WTC11 (cell line): ENCODE data around the gene CHRNB4. TPM values are rescaled to one million over a fixed set of nuclear protein-coding genes. Genes with fewer than 3 reads are reported as not detected.

ENCODE experiments used
- ATAC-seq: fragments of 200-7000 bp; cut with Tn5 transposase; 2 replicates; pipeline ENCODE4 v1.10.0; 2021; ENCODE audit warnings: mild to moderate bottlenecking, moderate library complexity
- CTCF ChIA-PET: fragments of 300-600 bp; sonication (Branson Sonifier 250); formaldehyde crosslinking; loops from one replicate; lab custom pipeline; 2021; ENCODE audit warnings: antibody characterized with exemption; lab: Charles Lee
- POLR2A ChIA-PET: fragments of 350-600 bp; sonication (Branson Sonifier 250); formaldehyde crosslinking; loops from one replicate; lab custom pipeline; 2021; ENCODE audit warnings: antibody characterized with exemption; lab: Charles Lee
- DNase-seq: peaks from one replicate; pipeline ENCODE4 v3.0.0; 2021; ENCODE audit warnings: low spot score
- H3K27ac Mint-ChIP-seq: 2 replicates; pipeline ENCODE4 v1.8.0; 2021; ENCODE audit warnings: mixed read lengths
- H3K27me3 Mint-ChIP-seq: 2 replicates; pipeline ENCODE4 v1.8.0; 2021; ENCODE audit warnings: low read depth, mild to moderate bottlenecking, moderate library complexity, mixed read lengths
- H3K36me3 Mint-ChIP-seq: 2 replicates; pipeline ENCODE4 v1.8.0; 2021; ENCODE audit warnings: mixed read lengths
- H3K4me1 Mint-ChIP-seq: 2 replicates; pipeline ENCODE4 v1.8.0; 2022; ENCODE audit warnings: mixed read lengths
- H3K4me3 Mint-ChIP-seq: 2 replicates; pipeline ENCODE4 v1.8.0; 2021; ENCODE audit warnings: mild to moderate bottlenecking, moderate library complexity, mixed read lengths
- H3K9me3 Mint-ChIP-seq: 2 replicates; pipeline ENCODE4 v1.8.0; 2021; ENCODE audit warnings: mixed read lengths
- CREM ChIP-seq: sonication (generic); formaldehyde crosslinking; IDR thresholded peaks from 2 replicates; pipeline ENCODE4 v1.8.1; 2022; ENCODE audit warnings: mild to moderate bottlenecking, missing genetic modification reagents, moderate library complexity
- EMX1 ChIP-seq: fragments of 250-450 bp; sonication (Bioruptor Pico); IDR thresholded peaks from 2 replicates; pipeline ENCODE4 v1.8.0; 2021; ENCODE audit warnings: mild to moderate bottlenecking
- FOXP1 ChIP-seq: sonication (generic); formaldehyde crosslinking; IDR thresholded peaks from 2 replicates; pipeline ENCODE4 v1.8.0; 2022; ENCODE audit warnings: missing genetic modification reagents, mild to moderate bottlenecking, moderate library complexity, borderline replicate concordance
- GRHL2 ChIP-seq: fragments of 250-450 bp; sonication (Bioruptor Pico); IDR thresholded peaks from 2 replicates; pipeline ENCODE4 v1.8.0; 2022; ENCODE audit warnings: mild to moderate bottlenecking, moderate library complexity; ENCODE audit not compliant: insufficient replicate concordance, severe bottlenecking
- IRF1 ChIP-seq: sonication (generic); formaldehyde crosslinking; IDR thresholded peaks from 2 replicates; pipeline ENCODE4 v1.8.0; 2023; ENCODE audit warnings: missing genetic modification reagents
- IRF2 ChIP-seq: sonication (generic); formaldehyde crosslinking; IDR thresholded peaks from 2 replicates; pipeline ENCODE4 v1.8.0; 2022; ENCODE audit warnings: low read depth, missing genetic modification reagents, borderline replicate concordance
- MXD4 ChIP-seq: fragments of 250-450 bp; sonication (Bioruptor Pico); IDR thresholded peaks from 2 replicates; pipeline ENCODE4 v1.8.0; 2021; ENCODE audit warnings: mild to moderate bottlenecking, moderate library complexity, borderline replicate concordance
- NFE2L1 ChIP-seq: sonication (generic); formaldehyde crosslinking; IDR thresholded peaks from 2 replicates; pipeline ENCODE4 v1.8.1; 2023; ENCODE audit warnings: missing genetic modification reagents
- PREB ChIP-seq: sonication (generic); formaldehyde crosslinking; IDR thresholded peaks from 2 replicates; pipeline ENCODE4 v1.8.1; 2022; ENCODE audit warnings: mild to moderate bottlenecking, missing genetic modification reagents, moderate library complexity, borderline replicate concordance
- SMAD3 ChIP-seq: sonication (generic); formaldehyde crosslinking; IDR thresholded peaks from 2 replicates; pipeline ENCODE4 v1.8.0; 2022; ENCODE audit warnings: missing genetic modification reagents, mild to moderate bottlenecking, borderline replicate concordance
- SOX15 ChIP-seq: fragments of 250-450 bp; sonication (Bioruptor Pico); IDR thresholded peaks from 2 replicates; pipeline ENCODE4 v1.9.0; 2021; ENCODE audit warnings: mild to moderate bottlenecking
- TP53 ChIP-seq: sonication (generic); formaldehyde crosslinking; IDR thresholded peaks from 2 replicates; pipeline ENCODE4 v1.8.1; 2023; ENCODE audit warnings: mild to moderate bottlenecking, missing genetic modification reagents
- ZNF396 ChIP-seq: fragments of 250-450 bp; sonication (Bioruptor Pico); IDR thresholded peaks from 2 replicates; pipeline ENCODE4 v1.8.0; 2021; ENCODE audit warnings: mild to moderate bottlenecking, moderate library complexity, borderline replicate concordance
- ZNF532 ChIP-seq: fragments of 250-450 bp; sonication (Bioruptor Pico); IDR thresholded peaks from 2 replicates; pipeline ENCODE4 v1.9.0; 2021; ENCODE audit warnings: mild to moderate bottlenecking, borderline replicate concordance
- ZNF671 ChIP-seq: fragments of 250-450 bp; sonication (Bioruptor Pico); IDR thresholded peaks from 2 replicates; pipeline ENCODE4 v1.8.0; 2021; ENCODE audit warnings: mild to moderate bottlenecking
- total RNA-seq: library from RNA; stranded (reverse); gene quantifications from 3 replicates; pipeline ENCODE4 v1.2.3, GENCODE V29; 2021
- TF ChIP-seq, protein P1 (sequence below): fragments of 250-450 bp; sonication (Bioruptor Pico); IDR thresholded peaks from 2 replicates; pipeline ENCODE4 v1.8.0; 2021; ENCODE audit warnings: mild to moderate bottlenecking
- TF ChIP-seq, protein P2 (sequence below): sonication (generic); formaldehyde crosslinking; IDR thresholded peaks from 2 replicates; pipeline ENCODE4 v1.8.1; 2022; ENCODE audit warnings: low read depth, missing genetic modification reagents, borderline replicate concordance

CHRNB4 gene
- total RNA-seq, 1 experiment from 2014 or later, result 10.1 TPM

GRCh38 chr15:78681281-78682003, 40.4 kb upstream of the CHRNB4 start:
- H3K27ac Mint-ChIP-seq, result no peak overlapping the region
- no peak overlapping the region for H3K4me3 Mint-ChIP-seq
- TF ChIP-seq IRF1 (CRISPR knock-in tag), result no peak
- TF ChIP-seq, all 79 proteins: peak for 0
- no peak for DNase-seq
- Mint-ChIP-seq H3K36me3 (no peaks in the 10 kb centered on the region), H3K9me3 (0 out of 2 replicates have a peak, but pooled peaks cover 3% of the 10 kb centered on the region), H3K4me1 (peaks cover 60% of the 10 kb centered on the region), H3K27me3 (peaks cover 10% of the 10 kb centered on the region; the same call in 1 of the 2 replicates)
- ChIA-PET POLR2A (no interaction called here), CTCF (interaction anchor here (1.6 kb wide), 1 partner anchor 43 kb away, joined by 8 read pairs; no protein-coding TSS in a partner anchor)
- ATAC-seq, result no peak

GRCh38 chr15:78680431-78681075, 39.5 kb upstream of the CHRNB4 start:
- TF ChIP-seq, protein P1, sequence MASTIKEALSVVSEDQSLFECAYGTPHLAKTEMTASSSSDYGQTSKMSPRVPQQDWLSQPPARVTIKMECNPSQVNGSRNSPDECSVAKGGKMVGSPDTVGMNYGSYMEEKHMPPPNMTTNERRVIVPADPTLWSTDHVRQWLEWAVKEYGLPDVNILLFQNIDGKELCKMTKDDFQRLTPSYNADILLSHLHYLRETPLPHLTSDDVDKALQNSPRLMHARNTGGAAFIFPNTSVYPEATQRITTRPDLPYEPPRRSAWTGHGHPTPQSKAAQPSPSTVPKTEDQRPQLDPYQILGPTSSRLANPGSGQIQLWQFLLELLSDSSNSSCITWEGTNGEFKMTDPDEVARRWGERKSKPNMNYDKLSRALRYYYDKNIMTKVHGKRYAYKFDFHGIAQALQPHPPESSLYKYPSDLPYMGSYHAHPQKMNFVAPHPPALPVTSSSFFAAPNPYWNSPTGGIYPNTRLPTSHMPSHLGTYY (CRISPR knock-in tag), result no peak
- TF ChIP-seq ZNF532 (CRISPR knock-in tag) (no peak), MXD4 (CRISPR knock-in tag) (no peak), ZNF396 (CRISPR knock-in tag) (no peak), IRF2 (CRISPR knock-in tag) (no peak), EMX1 (no peak), FOXP1 (CRISPR knock-in tag) (no peak)
- ChIA-PET CTCF (interaction anchor here (0.6 kb wide), 1 partner anchor 177 kb away, joined by 3 read pairs; no protein-coding TSS in a partner anchor), POLR2A (no interaction called here)
- DNase-seq, result no peak
- 0 out of 2 replicates have a peak, but pooled peaks cover 3% of the 10 kb centered on the region for H3K9me3 Mint-ChIP-seq
- no peaks in the 10 kb centered on the region for H3K36me3 Mint-ChIP-seq
- H3K27me3 Mint-ChIP-seq, result peaks cover 17% of the 10 kb centered on the region
- no peak for ATAC-seq
- H3K27ac Mint-ChIP-seq, result no peak overlapping the region
- peaks cover 60% of the 10 kb centered on the region for H3K4me1 Mint-ChIP-seq
- no peak overlapping the region for H3K4me3 Mint-ChIP-seq

DNA sequence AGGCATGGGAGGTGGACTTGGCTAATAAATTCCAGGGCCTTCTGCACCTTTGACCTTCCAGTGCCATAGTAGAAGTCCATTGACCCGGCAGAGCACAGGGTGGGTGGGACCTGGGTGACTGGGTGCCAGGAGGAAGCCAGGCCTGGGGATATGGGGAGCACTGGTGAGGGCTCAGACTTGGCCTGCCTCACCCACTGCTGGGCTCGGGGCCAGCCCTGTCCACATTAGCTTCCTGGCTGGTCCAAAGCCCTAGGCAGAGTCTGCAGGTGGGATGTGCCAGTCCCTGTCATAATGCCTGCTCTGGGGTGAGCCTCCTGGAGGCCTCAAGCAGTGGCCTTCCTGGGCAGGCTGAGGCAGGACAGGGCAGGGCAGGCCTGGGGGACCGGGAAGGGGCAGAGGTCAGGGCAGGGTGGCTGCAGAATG, 38.1 kb upstream of the CHRNB4 start:
- CTCF ChIA-PET, result interaction anchor here (2.4 kb wide), 1 partner anchor 41 kb away, joined by 7 read pairs; no protein-coding TSS in a partner anchor
- peaks cover 27% of the 10 kb centered on the region for H3K27me3 Mint-ChIP-seq
- no peak overlapping the region for H3K4me3 Mint-ChIP-seq
- ATAC-seq (no peak), DNase-seq (no peak)
- TF ChIP-seq, protein P2, sequence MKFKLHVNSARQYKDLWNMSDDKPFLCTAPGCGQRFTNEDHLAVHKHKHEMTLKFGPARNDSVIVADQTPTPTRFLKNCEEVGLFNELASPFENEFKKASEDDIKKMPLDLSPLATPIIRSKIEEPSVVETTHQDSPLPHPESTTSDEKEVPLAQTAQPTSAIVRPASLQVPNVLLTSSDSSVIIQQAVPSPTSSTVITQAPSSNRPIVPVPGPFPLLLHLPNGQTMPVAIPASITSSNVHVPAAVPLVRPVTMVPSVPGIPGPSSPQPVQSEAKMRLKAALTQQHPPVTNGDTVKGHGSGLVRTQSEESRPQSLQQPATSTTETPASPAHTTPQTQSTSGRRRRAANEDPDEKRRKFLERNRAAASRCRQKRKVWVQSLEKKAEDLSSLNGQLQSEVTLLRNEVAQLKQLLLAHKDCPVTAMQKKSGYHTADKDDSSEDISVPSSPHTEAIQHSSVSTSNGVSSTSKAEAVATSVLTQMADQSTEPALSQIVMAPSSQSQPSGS, result no peak
- TF ChIP-seq SOX15 (CRISPR knock-in tag), result no peak
- no peak for TF ChIP-seq PREB
- TF ChIP-seq CREM (CRISPR knock-in tag), result no peak
- no peak for TF ChIP-seq SMAD3 (CRISPR knock-in tag)
- no peak for TF ChIP-seq NFE2L1
- TF ChIP-seq GRHL2, result no peak
- no peak for TF ChIP-seq TP53 (CRISPR knock-in tag)
- no peak for TF ChIP-seq ZNF671 (CRISPR knock-in tag)
- H3K9me3 Mint-ChIP-seq, result no peaks in the 10 kb centered on the region
- H3K27ac Mint-ChIP-seq, result no peak overlapping the region
- H3K4me1 Mint-ChIP-seq, result peaks cover 59% of the 10 kb centered on the region
- POLR2A ChIA-PET, result no interaction called here
- no peaks in the 10 kb centered on the region for H3K36me3 Mint-ChIP-seq
